Cerebellar nuclear complex (tissue), 1 donor: ENCODE data around the gene EXOC6B.

Experiments
- DNase-seq, 2 experiments: peaks; one replicate each; lab custom pipeline; 2025; lab: John Stamatoyannopoulos, UW

EXOC6B gene

DNA sequence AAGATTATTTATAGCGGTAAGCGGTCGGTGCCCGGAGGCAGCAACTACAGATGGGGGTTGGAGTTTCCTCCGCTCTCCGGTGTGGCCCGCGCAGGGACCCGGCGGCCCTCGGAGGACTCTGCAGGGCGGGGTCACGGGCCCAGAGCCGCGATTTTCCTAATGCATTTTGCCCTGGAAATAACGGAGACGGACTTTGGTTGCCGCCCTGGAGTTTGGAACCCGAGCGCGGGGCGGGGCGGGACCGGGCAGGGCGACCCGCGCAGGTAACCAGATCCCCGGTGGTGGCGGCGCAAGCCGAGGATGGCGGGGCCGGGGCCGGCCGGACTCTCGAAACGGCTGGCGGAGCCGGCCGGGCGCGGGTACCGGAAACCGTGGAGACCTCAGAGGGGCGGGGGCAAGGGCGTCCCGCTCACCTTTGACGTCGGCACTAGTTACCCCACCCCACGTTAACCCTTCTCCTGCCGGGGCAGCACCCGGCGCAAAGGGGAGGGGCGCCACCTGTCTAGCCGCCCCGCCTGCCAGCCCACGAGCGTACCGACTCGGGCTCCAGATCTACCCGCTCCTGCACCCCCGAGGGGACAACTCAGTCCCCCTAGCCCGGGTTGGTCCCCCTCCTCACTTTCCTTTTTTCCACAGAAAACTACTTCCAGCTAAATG lies 681.1 kb downstream of the EXOC6B start:
- no peak for DNase-seq

DNA sequence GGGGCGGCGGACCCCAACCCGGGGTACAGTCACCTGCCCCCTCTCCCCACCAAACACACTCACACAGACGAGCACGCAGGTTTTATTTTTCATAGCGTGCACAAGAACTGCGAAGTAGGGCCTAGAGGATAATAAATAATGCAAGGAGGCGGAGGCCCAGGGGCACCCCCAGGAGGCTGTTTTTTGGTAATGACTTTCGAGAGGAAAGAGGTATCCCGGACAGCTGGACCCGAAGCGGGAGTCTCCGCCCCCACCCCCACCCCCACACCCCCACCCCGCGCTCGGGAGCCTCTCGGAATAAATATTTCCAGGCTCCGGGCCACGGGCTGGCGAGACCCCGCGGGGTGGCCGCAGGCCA lies 681.6 kb downstream of the EXOC6B start:
- DNase-seq, result no peak

DNA sequence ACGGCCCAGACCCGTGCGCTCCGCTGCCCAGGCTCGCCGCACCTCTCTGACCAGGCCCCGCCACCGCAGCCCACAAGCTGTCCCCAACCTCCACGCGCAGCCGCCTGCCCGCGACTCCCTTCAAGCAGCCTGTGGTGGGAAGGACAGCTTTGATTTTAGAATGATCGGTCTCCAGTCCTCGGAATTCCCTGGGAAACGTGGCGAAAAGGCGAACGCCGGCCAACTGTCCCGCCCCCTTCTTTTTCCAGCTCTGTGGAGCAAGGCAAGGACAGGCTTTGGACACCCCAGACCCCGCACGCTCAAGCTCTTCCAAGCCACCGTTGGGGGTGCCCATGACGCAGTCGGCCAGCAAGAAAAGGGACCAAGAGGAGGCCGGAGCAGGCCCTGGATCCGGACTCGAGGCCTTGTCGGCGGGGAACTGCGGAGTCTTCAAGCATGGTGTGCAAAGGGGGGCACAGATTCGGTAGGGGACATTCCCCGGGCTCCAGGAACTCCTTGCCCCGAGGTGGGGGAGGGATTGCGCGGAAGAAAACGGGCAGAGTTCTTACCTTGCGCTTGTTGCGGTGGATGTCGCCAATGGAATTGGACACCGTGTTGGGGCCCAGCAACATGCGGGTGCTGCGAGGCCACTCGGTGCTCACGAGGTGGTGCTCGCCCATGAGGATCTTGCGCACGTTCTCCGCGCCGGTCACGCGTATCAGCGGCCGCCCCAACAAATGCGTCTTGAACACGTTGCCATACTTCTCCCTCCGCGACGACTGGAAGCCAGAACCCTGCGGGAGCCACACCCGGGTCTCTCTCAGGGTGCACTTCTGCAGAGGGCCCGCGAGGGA lies 682.2 kb downstream of the EXOC6B start:
- DNase-seq, result no peak

DNA sequence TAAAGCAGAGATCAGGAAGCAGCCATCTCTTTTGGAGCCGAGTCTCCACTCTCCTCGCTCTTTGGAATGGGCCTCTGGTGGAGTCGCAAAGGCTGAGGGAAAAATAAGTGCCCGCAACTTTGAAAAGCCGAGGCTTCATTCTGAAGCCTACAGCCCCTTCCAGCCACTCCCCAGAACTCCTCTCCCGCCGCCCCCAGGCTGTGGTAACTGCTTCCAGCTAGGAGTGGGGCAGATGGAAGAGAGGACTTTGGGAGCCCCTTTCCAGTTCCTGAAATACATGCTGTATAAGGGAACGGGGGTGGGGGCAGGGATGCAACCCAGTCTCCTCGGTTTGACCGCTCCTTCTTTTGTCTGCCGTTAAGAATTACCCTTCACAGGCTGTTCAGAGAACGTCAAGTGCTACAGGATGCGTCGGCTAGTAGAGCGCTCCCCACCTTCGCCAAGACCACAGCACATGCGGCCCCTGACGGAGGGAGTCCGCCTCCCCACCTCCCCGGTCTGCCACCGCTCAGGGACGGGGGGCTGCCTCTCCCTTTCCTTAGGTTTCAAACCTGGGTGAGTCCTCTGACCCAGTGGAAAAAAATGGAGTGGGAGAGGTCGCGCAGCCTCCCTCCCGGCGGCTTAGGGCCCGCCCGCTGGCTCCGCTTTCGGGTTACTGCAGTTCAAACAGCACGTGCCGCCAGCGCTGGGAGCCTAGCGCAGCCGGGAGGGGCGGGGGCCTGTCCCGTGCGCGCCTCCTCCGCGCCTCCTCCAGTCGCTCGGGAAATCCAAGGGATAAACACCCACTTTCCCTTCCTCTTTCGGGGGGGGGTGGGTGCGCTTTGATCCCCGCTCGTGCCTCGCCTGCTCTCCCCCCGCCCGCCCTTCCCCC lies 683.0 kb downstream of the EXOC6B start:
- no peak for DNase-seq

DNA sequence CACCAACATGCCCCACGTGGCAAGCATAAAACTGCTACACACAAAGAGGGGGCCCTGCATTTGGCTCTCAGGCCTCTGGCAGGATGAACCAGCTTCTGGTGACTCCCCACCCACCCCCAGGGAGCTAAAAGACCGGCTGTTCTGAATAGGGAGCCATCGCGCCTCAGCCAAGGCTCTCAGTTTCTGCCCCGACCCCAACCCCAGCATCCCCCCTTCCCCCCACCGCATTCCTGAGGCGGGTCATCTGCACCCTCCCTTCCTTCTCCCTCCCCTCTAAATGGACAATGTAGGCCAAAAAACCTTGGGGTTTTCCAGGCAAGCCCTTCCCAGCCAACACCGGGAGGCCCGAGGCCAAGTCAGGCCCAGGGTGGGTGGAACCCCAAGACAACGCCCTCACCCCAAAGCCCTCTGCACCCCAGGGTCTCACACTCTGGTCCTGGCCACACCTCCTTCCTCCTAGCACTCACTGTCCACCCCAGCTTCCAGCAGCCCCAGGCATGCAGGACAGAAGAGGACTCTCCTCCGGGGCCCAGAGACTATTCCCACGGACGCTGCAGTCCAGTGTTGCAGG lies 683.9 kb downstream of the EXOC6B start:
- DNase-seq, result no peak

DNA sequence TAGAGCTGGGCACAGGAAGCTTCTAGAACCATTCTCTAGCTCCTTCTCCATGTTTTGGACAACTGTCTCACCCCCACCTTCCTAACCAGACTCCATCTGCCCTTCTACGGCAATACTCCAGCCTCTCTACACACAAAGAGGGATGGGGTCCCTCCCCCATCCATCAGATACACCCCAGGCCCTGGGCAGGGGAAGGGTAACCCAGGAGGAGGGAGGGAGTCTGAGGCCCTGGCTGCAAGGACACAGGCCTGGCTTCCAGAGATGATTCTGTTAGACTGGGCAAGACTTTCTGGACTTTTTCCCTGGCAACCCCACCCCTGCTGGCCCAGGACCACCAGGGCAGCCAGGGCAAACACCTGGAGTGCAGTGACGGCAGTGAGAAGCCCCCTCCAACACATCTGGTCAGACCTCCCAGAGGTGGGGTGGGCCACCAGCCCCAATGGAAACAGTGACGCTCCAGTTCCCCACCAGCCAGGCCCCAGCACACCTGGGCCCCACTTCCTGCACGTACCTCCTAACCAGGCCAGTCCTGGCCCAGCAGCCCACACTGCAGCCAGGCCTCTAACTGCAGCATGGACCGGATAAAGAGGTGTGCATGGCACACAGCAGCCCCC lies 684.7 kb downstream of the EXOC6B start:
- no peak for DNase-seq

DNA sequence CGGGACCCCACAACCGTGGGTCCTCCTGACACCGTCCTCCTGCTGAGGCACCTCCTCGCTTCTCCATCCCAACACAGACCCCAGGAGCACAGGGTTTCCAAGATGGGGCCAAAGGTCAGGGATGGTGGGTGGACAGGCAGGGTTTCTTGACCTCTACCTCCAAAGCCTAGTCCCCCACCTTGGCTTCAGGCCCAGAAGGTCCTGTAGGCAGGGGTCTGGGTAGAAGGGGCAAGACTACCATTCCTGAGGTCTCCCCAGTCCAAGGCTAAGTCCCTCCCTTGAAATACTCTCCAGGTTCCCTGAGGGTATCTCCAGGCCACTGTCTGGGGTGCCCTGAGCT lies 685.2 kb downstream of the EXOC6B start:
- DNase-seq, result no peak

DNA sequence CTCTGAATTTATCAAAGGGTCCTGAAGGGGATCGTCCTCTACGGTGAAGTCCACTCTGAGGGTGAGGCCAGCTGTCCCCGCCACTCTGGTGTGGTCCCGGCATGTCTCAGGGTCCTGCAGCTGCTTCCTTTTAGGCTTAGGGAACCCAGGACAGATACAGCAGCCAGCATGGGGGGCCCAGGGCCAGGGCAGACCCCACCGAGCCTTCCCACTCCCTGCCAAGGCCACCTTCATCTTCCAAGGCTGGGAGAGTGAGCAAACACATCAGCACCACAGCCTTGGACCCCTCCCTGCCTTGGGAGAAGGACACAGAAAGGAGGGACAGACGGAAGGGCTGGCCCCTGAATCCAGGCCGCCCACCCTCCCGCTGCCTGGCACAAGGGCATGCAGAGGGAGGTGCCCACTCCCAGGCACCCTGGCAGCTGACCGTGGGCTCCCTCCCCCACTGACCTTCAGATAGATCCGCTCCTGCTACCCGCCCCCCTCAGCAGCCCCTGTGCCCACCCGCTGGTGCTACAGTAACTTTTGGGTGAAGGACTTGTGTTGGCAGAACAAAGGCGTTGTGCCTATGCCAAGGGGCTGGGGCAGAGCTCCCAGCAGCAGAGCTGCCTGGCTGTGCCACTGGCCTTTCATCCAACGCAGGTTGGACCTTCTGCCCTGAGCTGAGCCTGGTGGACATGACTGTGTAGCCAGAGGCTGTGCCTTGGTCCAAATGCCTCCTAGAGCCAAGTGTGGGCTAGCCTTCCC lies 685.8 kb downstream of the EXOC6B start:
- DNase-seq, result no peak

DNA sequence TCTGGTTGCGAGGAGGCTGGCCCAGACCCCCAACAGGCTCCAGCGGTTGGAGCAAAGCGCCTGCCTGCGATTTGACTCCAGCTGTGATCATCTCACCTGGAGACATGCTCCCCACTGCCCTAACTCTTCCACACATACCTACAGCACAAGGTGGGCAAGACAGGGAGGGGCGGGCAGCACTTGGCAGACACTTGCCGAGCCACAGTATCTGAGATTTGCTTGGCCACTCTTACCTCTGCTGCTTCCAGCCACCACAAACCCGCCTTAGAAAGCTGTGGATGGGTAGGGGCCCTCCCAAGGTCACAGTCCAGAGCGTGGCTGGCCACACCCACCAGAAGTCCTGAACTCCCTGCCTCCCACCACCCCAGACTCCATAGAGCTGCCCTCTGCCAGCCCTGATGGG lies 686.4 kb downstream of the EXOC6B start:
- no peak for DNase-seq

DNA sequence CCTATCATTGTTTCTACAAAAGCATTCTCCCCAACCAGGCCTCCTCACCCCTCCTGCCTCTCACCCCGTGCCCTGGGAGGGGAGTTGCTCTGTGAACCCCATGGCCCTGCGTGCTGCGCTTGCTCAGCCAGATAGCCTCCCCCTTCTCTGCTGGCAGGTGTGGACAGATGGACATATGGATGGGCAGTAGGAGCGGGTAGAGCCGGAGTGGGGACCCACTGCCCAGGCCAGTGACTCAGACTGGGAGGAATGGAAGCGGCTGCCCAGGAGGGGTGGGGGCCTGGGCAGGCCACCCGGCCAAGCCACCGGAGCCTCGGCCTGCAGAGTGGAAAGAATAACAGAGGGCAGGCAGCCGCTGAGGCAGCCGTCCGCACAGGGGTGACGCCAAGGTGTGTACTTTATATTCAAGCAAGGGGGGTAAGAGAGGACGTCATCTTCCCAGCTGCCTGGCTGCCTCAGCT lies 686.9 kb downstream of the EXOC6B start:
- no peak for DNase-seq

DNA sequence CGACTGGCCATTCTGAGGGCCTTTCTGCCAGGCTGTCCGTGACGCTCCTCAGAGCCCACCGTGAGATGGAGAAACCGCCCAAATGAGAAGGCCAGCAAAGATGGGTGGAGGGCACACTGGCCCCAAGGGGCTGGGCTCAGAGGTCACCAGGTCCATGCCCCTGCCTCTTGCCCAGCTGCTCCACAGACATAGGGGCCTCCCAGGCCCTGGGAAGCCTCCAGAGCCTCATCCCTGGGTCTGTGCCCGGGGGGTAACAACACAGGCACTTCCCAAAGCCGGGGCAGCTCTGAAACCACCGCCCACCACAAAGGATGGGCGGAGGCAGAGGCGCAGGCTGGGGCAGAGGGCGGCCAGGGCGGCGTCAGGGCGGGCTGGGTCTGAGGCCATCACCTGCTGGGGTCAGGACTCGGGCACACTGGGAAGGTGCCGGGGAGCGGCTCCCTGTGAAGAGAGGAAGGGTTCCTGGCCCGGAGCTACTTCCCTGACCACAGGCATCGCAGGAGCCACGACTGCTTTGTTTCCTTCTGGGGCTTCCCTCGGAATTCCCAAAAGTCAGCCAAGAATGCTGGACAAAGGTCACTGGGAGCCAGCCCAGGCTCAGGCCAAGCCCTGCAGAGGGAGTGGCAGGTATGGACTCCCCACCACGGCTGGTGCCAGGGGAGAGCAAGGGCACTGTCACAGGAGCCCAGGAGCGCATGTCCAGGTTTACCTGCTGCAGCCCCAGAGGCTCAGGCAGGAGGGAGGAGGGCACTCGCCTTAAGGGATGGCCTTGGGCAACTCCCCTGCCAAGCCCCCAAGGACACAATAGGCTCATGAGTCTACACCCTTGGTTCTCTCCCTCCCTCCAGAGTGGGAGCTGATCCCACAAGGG lies 687.6 kb downstream of the EXOC6B start:
- DNase-seq, result no peak

DNA sequence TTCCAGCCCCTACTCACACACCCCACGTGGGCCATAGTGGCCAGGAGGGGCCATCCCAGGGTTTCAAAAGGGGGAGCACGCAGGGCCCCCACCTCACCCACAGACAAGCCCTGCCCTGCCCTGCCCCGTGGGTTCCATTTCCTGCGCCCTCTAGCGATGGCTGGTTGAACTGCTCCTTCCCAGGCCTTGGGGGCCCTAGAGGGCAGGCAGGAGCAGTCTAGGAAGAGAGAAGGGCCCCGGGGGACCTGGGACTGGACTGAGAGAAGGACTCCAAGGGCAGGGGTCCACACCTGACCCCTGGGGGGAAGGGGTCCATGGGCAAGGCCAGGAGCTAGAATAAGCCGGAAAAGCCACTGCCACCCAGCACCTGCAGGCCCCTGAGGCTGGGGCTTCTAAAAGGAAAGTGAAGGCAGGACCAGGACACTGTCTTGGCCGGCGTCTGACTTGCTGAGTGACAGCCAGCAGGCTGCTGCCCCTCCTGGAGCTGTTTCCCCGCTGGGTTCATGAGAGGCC lies 688.3 kb downstream of the EXOC6B start:
- DNase-seq, result no peak

DNA sequence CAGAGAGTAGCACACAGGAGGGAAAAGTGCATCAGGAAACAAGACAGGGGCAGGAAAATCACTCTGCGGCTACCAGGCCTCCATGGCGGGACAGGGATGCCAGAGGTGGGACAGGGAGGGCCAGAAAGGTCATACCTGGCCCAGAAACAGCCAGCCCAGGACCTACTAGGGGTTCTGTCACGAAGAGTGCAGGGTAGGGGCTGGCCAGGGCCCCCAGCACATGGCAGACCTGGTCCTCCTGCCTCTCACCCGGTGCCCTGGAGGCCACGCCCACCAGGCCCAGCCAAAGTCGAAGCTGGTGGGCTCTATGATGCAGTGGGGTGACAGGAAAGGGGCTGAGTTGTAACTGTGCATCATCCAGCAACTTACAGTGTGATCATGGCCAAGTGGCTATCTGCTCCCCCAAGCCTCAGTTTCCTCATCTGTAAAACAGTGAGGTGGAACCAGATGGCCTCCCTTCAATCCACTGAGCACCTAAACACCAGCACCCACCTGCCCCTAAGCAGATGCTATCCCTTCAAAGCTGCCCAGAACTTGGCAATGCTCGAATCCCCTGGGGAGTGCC lies 688.8 kb downstream of the EXOC6B start:
- DNase-seq, result no peak

DNA sequence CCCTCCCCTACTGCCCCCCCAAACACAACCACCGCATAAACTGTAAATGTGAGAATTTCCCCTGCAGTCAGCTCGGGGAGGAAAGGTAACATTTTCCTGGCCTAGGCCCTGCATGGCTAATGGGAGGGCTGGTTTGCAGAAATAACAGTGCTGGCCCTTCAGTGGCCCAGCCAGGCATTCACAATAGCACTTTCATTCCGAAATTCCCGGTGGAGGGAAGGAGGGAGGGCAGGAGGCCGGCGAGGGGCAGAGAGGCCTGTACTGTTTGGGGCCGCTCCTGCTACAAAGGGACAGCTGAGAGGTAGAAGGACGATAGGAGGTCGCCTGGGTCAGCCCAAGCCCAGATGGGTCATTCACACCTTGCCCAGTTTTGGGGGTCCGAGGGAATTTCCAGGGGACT lies 689.5 kb downstream of the EXOC6B start:
- DNase-seq, result no peak

DNA sequence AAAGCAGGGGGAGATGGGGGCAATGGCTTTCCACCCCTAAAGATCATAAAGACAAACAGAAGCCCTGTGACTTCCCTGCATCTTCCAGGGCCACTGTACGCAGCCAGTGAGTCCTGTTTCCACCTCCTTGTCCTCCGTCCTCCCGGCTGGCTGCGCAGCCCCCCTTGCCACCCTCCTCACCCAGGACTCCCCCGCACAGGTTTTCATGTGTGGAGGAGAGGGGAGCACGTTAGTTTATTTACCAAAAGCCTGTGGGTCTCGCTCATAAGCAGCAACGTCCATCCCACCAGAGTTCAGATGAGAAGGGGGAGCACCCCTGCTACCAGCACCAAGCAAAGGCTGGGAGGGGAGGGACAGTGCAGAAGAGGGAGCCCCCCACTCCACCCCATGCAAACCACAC lies 689.9 kb downstream of the EXOC6B start:
- no peak for DNase-seq

DNA sequence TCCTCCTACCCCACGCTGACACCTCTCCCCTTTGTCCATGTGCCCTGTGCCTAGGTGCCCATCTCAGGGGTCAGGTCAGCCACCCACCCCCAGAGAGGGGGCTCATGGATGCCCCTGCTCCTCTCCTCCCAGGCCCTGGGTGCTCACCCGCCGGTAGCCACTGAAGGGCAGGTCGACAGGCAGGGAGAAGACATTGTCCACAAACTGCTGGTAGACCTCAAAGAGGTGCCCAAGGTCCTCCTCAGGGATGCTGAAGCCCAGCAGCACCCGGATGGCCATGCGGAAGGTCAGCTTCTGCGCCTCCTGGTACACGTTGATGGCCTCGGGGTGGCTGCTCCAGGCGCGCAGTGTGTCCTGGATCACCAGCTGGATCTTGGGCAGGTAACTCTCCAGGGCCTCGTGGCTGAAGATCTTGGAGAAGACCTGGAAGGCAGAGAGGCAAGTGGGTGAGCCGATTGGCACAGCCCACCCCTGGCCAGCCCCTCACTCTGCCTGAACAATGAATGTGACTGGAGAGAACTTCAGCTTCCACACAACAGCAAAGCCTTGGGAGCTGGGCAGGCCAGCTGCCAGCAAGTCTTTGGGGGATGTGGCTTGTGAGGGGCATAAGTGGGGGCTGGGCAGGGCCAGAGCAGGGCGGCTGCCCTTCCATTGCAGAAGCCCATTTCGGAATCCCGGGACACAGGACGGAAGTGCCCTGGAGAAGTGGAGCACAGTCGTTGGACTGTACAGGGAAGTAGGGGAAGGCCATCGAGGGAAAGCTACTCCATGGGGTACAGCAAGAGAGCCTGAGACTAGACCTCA lies 690.6 kb downstream of the EXOC6B start:
- no peak for DNase-seq

DNA sequence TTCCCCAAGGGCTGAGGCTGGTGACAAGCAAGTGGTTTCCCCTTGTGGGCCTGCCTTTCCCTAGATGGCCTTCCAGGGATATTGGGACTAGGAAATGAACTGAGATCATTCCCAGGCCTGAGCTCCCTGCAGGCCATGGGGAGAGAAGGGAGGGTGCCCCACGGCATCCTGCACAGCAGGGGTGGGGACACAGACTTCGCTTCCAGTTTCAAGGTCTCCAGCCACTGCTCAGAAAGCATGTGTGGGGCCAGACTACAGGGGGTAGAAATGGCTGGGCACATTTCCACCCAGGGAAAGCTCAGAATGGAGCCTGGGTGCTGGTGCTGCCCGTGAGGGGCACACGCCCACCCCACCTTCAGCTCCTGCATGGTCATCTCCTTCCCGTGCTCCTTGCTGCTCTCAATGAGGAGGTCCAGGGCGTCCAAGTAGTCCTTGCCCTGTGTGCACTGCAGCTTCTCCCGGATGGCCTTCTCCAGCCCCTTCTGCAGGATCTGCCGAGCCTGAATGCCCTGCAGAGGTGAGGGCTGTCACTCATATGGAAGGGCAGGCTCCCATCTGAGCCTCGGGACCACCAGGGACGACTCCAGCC lies 691.3 kb downstream of the EXOC6B start:
- no peak for DNase-seq

DNA sequence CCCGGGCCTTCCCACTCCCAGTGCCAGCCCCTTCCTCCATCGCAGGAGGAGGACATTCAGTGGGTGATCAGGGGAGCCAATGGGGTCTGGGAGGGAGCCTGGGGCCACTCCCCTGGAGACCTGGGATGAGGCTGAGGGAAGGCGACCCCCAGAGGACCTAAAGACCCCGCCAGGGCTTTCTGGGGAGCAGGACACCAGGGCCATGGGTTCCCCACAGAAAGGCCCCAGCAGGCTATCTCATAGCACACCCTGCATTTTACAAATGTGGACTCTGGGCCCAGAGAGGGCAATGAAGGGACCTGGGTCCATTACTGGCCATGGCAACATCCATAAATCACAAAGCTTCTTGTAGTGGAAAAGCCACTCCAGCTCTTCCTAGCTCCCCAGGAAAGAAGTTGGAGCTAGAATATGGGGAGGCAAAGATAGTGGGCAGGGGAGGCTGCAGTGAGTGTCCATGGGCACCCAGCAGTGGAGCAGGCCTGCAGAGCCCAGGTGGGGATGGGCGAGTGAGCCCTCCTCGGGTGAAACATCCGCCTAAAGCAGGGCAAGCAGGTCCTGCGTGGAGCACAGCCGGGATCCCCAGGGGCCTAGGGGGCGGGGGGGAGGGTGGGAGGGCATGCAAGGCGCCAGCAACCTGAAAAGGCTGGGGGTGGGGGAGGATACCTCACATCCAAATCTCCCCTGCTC lies 692.0 kb downstream of the EXOC6B start:
- no peak for DNase-seq
